HL-60/S4 treated with phorbol 12-myristate 13-acetate at 8.2 ng/mL for 4 days and 3 days (cell line): Measurements from ENCODE around the gene MZT2B.
"Not testable (repeated sequence)": the region's sequence is repeated elsewhere in the genome, so short reads cannot be mapped to it uniquely, and the experiment has no call there.

Experiments
- in situ Hi-C: fragments of 300-500 bp; cut with MboI; formaldehyde crosslinking; loops from 2 replicates; pipeline ENCODE4 v1.15.0; 2022; ENCODE audit warnings: low sequenced_read_pairs

MZT2B gene, protein sequence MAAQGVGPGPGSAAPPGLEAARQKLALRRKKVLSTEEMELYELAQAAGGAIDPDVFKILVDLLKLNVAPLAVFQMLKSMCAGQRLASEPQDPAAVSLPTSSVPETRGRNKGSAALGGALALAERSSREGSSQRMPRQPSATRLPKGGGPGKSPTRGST

GRCh38 chr2:130181880-130182682 is at the start of gene MZT2B:
MZT2B (plus strand) TSS chr2:130182262; CDS start chr2:130182283, 21 bp downstream.
- in situ Hi-C loops = not testable (repeated sequence)

- in situ Hi-C loops = no loop called here
Observed at GRCh38 chr2:130135692-130136541, 46.1 kb upstream of the MZT2B start.

- in situ Hi-C loops = not testable (repeated sequence)
Observed at GRCh38 chr2:130136546-130136945, 45.5 kb upstream of the MZT2B start.

DNA sequence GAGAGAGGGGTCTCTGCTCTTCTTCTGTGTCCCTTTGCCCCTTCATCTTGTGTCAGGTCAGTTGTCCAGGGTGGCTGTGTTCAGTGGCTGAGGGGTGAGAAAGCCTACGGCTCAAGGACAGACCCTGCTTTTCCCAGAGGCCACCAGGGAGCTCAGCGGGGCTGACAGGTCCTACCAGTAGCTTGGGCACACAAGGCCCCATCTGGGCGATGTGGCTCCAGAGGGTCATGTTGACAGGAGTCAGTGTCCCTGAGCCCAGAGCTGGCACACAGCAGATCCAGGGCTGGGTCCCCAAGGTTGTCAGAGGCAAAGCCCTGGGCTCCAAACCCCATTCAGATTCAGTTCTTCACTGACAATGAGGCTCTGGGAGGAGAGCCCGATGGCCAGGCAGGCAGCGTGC is 44.9 kb upstream of the MZT2B start:
- in situ Hi-C loops = not testable (repeated sequence)

DNA sequence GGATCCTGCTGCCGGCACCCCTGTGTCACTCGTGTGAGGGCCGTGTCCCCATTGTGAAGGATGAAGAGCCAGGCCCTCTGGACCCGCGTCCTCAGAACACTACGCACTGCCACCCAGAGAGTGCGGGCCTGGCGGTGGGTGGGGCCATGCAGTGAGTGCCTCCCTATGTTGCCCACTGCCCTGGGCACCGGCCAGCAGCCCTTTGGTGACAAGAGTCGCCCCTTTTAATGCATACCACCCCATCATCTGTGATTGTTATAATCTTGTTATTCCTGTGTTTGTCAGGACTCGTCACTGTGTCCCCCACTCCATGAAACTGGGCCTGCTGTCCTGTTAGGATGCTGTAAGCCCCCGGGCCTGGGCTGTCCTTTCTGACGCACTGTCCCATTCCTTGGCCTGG is 43.7 kb upstream of the MZT2B start:
- in situ Hi-C loops = not testable (repeated sequence)

- in situ Hi-C loops = not testable (repeated sequence)
Observed at GRCh38 chr2:130138841-130139251, 43.2 kb upstream of the MZT2B start.

GRCh38 chr2:130139331-130140280 is 42.5 kb upstream of the MZT2B start:
- in situ Hi-C loops = not testable (repeated sequence)

DNA sequence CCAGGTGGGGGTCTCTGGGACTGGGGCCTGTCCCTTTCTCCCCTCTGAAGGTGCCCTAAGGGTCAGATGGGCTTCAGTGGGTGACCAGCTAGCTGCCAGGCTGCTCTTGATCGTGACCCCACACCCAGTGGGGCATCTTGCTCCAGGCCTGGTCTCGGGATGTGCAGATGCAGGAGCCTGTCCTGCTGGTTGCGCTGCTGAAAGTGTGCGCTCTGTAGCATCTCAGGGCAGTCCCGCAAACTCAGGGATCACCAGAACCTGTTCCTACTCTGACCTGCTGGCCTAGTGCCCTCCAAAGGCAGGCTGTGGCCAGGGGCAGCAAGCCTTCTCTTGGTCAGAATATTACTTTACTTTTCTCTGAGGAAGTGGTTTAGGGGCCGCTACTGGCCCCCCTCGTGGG is 41.5 kb upstream of the MZT2B start:
- in situ Hi-C loops = not testable (repeated sequence)

DNA sequence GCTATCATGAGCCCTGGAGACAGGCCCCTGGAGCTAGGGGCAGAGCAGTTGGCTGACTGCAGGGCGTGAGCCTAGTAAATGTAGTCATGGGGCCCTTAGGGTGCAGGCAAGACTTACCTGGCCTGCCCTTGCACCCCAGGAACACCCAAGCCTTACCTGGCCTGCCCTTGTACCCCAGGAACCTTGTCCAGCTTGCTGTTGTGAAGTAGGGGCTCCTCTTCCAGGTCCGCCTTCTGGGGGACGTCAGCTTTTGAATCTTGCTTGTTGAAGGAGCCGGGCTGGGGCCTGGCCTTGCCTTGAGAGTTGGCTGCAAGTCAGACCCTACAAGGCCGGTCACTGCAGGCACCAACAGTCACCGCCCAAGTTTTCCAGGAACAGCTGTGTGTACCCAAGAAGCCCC is 41.1 kb upstream of the MZT2B start:
- in situ Hi-C loops = not testable (repeated sequence)

- in situ Hi-C loops = not testable (repeated sequence)
Observed at GRCh38 chr2:130141645-130142370, 40.3 kb upstream of the MZT2B start.

GRCh38 chr2:130142396-130143265 is 39.4 kb upstream of the MZT2B start:
- in situ Hi-C loops = not testable (repeated sequence)

DNA sequence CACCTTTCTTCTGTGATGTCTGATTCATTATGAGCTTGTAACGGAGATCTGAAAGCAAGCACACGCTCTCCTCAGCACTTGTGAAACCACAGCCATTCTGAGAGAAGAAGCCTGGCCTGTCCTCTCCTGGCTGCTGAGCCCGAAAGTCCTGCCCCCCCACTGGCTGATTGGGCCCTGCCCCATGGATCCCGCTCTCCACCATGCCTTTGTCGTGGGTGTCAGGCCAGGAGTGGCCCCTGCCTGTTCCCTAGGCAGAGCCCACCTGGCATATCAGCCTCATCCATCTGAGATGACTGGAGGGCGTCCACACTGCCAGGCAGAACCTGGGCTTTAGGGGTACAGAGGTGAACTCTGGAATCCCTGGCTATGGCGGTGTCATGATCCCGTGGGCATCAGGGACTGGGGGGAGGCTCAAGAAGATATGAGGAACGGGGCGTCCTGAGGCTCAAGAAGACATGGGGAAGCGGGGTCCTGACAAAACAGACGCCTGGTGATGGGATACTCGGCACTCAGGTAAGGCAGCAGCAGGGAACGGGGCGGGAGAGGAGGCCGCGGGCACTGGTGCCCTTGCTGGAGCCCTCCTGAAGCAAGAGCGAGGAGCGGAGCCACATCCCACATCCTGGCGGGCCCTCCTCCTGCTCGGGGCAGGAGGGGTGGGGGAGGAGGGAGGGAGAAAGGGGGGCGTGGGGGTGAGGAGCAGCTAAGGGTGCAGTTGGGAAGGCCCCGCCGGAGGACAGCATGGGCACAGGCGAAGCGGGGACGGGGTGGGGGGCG is 38.6 kb upstream of the MZT2B start:
- in situ Hi-C loops = not testable (repeated sequence)

DNA sequence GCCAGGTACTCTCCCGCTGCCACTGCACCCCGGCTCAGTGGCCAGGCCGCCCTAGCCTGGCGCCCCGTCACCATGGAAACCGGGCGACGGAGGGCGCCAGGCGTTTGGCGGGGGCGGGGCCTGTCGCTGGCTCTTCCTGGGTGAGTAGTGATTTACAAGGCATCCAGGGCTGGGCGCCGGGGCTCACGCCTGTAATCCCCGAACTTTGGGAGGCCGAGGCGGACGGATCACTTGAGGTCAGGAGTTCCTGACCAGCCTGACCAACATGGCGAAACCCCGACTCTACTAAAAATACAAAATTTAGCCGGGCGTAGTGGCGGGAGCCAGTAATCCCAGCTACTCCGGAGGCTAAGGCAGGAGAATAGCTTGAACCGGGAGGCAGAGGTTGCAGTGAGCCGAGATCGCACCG is 37.1 kb upstream of the MZT2B start, which contains the start of gene CCDC74B:
TSS of gene CCDC74B (minus strand) at position 107 of the 409 bp plus-strand sequence. CDS start 116 bp downstream, outside the sequence.
- in situ Hi-C loops = not testable (repeated sequence)

DNA sequence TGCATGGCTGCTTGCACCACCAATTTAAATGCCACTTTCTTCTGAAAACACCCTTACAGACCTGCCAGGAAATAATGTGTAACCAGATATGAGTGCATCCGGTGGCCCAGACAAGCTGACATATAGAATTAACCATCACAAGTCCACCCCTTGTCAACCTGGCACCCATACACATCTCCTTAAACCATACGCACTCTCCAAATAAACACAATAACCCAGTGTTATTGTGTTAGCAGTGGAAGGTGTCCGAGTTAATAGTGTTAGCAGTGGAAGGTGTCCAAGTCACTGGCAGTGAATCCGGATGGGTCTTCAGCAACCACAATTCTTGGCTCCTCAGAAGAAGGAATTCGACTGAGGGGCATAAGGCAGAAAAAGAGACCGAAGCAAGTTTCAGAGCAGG is 33.5 kb upstream of the MZT2B start:
- in situ Hi-C loops = not testable (repeated sequence)

- in situ Hi-C loops = loop anchor here (10.0 kb wide), 1 partner anchor 184 kb away; no protein-coding TSS in a partner anchor
Observed at GRCh38 chr2:130150181-130151144, 31.6 kb upstream of the MZT2B start.

DNA sequence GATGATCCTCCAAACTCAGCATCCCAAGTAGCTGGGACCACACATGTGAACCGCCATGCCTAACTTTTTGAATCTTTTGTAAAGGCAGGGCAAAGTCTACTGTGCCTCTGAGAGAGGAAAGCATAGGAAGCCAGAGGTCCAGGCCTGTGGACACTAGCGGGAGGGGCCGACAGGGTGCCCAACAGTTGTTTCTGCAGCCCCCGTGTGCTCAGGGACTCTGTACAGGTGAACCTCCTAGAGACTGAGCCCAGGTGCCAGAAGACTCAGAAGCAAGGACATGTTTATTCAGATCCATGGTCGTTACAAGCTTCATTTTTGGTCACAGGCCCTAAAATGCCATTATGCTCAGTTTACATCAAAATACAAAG is 30.9 kb upstream of the MZT2B start:
- in situ Hi-C loops = loop anchor here (10.0 kb wide), 1 partner anchor 184 kb away; no protein-coding TSS in a partner anchor
